ENCODE data around the gene ATP1B4. TPM values are rescaled to one million over a fixed set of nuclear protein-coding genes. Genes with fewer than 3 reads are reported as not detected.

The ATP1B4 gene
- total RNA-seq, 1 donor from 2014 or later = not detected

- DNase-seq (ENCODE audit: low spot score) = no peak
- Mint-ChIP-seq H3K36me3 (ENCODE audit: low read depth) (no peaks in the 10 kb centered on the region), H3K9me3 (ENCODE audit: low read depth) (no peaks in the 10 kb centered on the region), H3K4me1 (ENCODE audit: low read depth) (peaks cover 7% of the 10 kb centered on the region), H3K4me3 (ENCODE audit: unreplicated experiment) (no peak overlapping the region), H3K27ac (ENCODE audit: unreplicated experiment) (no peak overlapping the region), H3K27me3 (ENCODE audit: low read depth) (peaks cover 3% of the 10 kb centered on the region)
- TF ChIP-seq CTCF (IDR thresholded peaks at IDR 0.05) = no peak
These were observed 10.9 kb downstream of the ATP1B4 start for GRCh38 chrX:120372667-120373370.

GRCh38 chrX:120377179-120377578, 15.3 kb downstream of the ATP1B4 start:
- no peak overlapping the region for H3K27ac Mint-ChIP-seq (ENCODE audit: unreplicated experiment)
- H3K36me3 Mint-ChIP-seq (ENCODE audit: low read depth) = no peaks in the 10 kb centered on the region
- H3K4me3 Mint-ChIP-seq (ENCODE audit: unreplicated experiment) = no peak overlapping the region
- H3K9me3 Mint-ChIP-seq (ENCODE audit: low read depth) = peaks cover 7% of the 10 kb centered on the region
- H3K27me3 Mint-ChIP-seq (ENCODE audit: low read depth) = peaks cover 5% of the 10 kb centered on the region
- peaks cover 7% of the 10 kb centered on the region for H3K4me1 Mint-ChIP-seq (ENCODE audit: low read depth)
- TF ChIP-seq CTCF (IDR thresholded peaks at IDR 0.05) = no peak
- DNase-seq (ENCODE audit: low spot score) = no peak

- no peak overlapping the region for H3K4me3 Mint-ChIP-seq (ENCODE audit: unreplicated experiment)
These were observed 15.8 kb downstream of the ATP1B4 start for GRCh38 chrX:120377715-120378114.

GRCh38 chrX:120378570-120378969, 16.7 kb downstream of the ATP1B4 start:
- Mint-ChIP-seq H3K4me3 (ENCODE audit: unreplicated experiment) (no peak overlapping the region), H3K9me3 (ENCODE audit: low read depth) (peaks cover 7% of the 10 kb centered on the region), H3K27me3 (ENCODE audit: low read depth) (peaks cover 5% of the 10 kb centered on the region), H3K36me3 (ENCODE audit: low read depth) (no peaks in the 10 kb centered on the region), H3K27ac (ENCODE audit: unreplicated experiment) (no peak overlapping the region), H3K4me1 (ENCODE audit: low read depth) (no peaks in the 10 kb centered on the region)
- TF ChIP-seq CTCF (IDR thresholded peaks at IDR 0.05) = no peak
- DNase-seq (ENCODE audit: low spot score) = no peak

More at GRCh38 chrX:120377715-120378114, 15.8 kb downstream of the ATP1B4 start:
- no peak for DNase-seq (ENCODE audit: low spot score)
- H3K9me3 Mint-ChIP-seq (ENCODE audit: low read depth) = peaks cover 7% of the 10 kb centered on the region
- no peaks in the 10 kb centered on the region for H3K36me3 Mint-ChIP-seq (ENCODE audit: low read depth)
- TF ChIP-seq CTCF (IDR thresholded peaks at IDR 0.05) = no peak
- peaks cover 5% of the 10 kb centered on the region for H3K27me3 Mint-ChIP-seq (ENCODE audit: low read depth)
- H3K4me1 Mint-ChIP-seq (ENCODE audit: low read depth) = peaks cover 3% of the 10 kb centered on the region
- no peak overlapping the region for H3K27ac Mint-ChIP-seq (ENCODE audit: unreplicated experiment)

- H3K9me3 Mint-ChIP-seq (ENCODE audit: low read depth) = peaks cover 13% of the 10 kb centered on the region
- H3K27ac Mint-ChIP-seq (ENCODE audit: unreplicated experiment) = no peak overlapping the region
These were observed 18.2 kb downstream of the ATP1B4 start for GRCh38 chrX:120379937-120380681.

More at GRCh38 chrX:120379937-120380681, 18.2 kb downstream of the ATP1B4 start:
- no peak for DNase-seq (ENCODE audit: low spot score)
- Mint-ChIP-seq H3K4me3 (ENCODE audit: unreplicated experiment) (no peak overlapping the region), H3K36me3 (ENCODE audit: low read depth) (no peaks in the 10 kb centered on the region), H3K4me1 (ENCODE audit: low read depth) (no peaks in the 10 kb centered on the region), H3K27me3 (ENCODE audit: low read depth) (peaks cover 6% of the 10 kb centered on the region)
- TF ChIP-seq CTCF (IDR thresholded peaks at IDR 0.05) = no peak

Measured in chondrocyte (in vitro differentiated cells).